Hindlimb muscle (tissue), 1 donor: ENCODE data around the gene NAP1L2. TPM values are rescaled to one million over a fixed set of nuclear protein-coding genes. Genes with fewer than 3 reads are reported as not detected.
"Not testable (repeated sequence)": the region's sequence is repeated elsewhere in the genome, so short reads cannot be mapped to it uniquely, and the experiment has no call there.

Experiments
- DNase-seq: peaks from one replicate; pipeline ENCODE4 v3.0.0-alpha.2; 2013
- polyA plus RNA-seq: library from polyadenylated mRNA; unstranded; fragments of 120-200 nt; gene quantifications from one replicate; pipeline ENCODE4 v1.2.1, GENCODE V29; 2013; ENCODE audit not compliant: insufficient read length

The NAP1L2 gene
- 0.50 TPM for polyA plus RNA-seq

GRCh38 chrX:73214426-73215094 lies at the start of gene NAP1L2:
Gene NAP1L2 (minus strand): TSS chrX:73214851. CDS start chrX:73214492, 359 bp downstream.
- DNase-seq = peak; percentile 34

- DNase-seq = no peak
Measured at GRCh38 chrX:73262991-73263390, 48.3 kb upstream of the NAP1L2 start.

- no peak for DNase-seq
Measured at GRCh38 chrX:73239242-73239641, 24.6 kb upstream of the NAP1L2 start.

GRCh38 chrX:73217621-73218020 lies 3.0 kb upstream of the NAP1L2 start:
- no peak for DNase-seq

GRCh38 chrX:73215246-73215645 lies 595 bp upstream of the NAP1L2 start:
- no peak for DNase-seq

GRCh38 chrX:73213734-73214425 lies 771 bp downstream of the NAP1L2 start:
- no peak for DNase-seq

- no peak for DNase-seq
Measured at GRCh38 chrX:73206366-73206765, 8.3 kb downstream of the NAP1L2 start.

GRCh38 chrX:73182502-73183114 lies 32.0 kb downstream of the NAP1L2 start:
- no peak for DNase-seq

GRCh38 chrX:73168945-73169344 lies 45.7 kb downstream of the NAP1L2 start:
- DNase-seq = not testable (repeated sequence)

Other genes with a start within 250 kb of the NAP1L2 start
- gene PABPC1L2B, start 211.9 kb downstream of the NAP1L2 start, polyA plus RNA-seq = not detected
- gene PABPC1L2A, start 135.3 kb downstream of the NAP1L2 start, polyA plus RNA-seq = not detected
- gene CDX4, start 232.2 kb upstream of the NAP1L2 start, polyA plus RNA-seq = not detected